HAP-1 (cell line): ENCODE measurements around the gene FZD7.
A peak's percentile ranks its signal among the peaks of the same experiment; 100 is the strongest.

Experiments
- DNase-seq, 2 experiments: peaks; one replicate each; pipeline ENCODE4 v3.0.0-alpha.2; 2016 to 2020; ENCODE audit warnings: low spot score in 2 of 2
- H3K27me3 ChIP-seq: fragments of 250-450 bp; sonication (Bioruptor Pico); 2 replicates; pipeline ENCODE4 v1.5.1; 2020; ENCODE audit warnings: low read depth, mild to moderate bottlenecking, moderate library complexity
- H3K36me3 ChIP-seq: fragments of 250-450 bp; sonication (Bioruptor Pico); replicated peaks from 2 replicates; pipeline ENCODE4 v1.5.1; 2020; ENCODE audit warnings: mild to moderate bottlenecking
- H3K4me1 ChIP-seq: fragments of 250-450 bp; sonication (Bioruptor Pico); 2 replicates; pipeline ENCODE4 v1.5.1; 2020; ENCODE audit warnings: mild to moderate bottlenecking
- H3K4me3 ChIP-seq: fragments of 250-450 bp; sonication (Bioruptor Pico); 2 replicates; pipeline ENCODE4 v1.5.1; 2020; ENCODE audit warnings: mild to moderate bottlenecking, moderate library complexity
- H3K9me3 ChIP-seq: fragments of 250-450 bp; sonication (Bioruptor Pico); 2 replicates; pipeline ENCODE4 v1.5.1; 2020; ENCODE audit warnings: mild to moderate bottlenecking, moderate library complexity
- in situ Hi-C: fragments of 300-500 bp; cut with MboI; formaldehyde crosslinking; loops from 3 replicates; pipeline ENCODE4 v1.14.3; 2020; ENCODE audit warnings: low sequenced_read_pairs, inconsistent platforms, mixed read lengths

The FZD7 gene

GRCh38 chr2:202019689-202020450 lies 13.8 kb upstream of the FZD7 start:
- Histone ChIP-seq H3K9me3 (no peaks in the 10 kb centered on the region), H3K4me3 (no peak overlapping the region), H3K27me3 (no peaks in the 10 kb centered on the region), H3K36me3 (no peaks in the 10 kb centered on the region), H3K4me1 (peaks cover 17% of the 10 kb centered on the region)
- peak in 1 of 2 experiments; percentile 0 for DNase-seq
- in situ Hi-C loops, result no loop called here

DNA sequence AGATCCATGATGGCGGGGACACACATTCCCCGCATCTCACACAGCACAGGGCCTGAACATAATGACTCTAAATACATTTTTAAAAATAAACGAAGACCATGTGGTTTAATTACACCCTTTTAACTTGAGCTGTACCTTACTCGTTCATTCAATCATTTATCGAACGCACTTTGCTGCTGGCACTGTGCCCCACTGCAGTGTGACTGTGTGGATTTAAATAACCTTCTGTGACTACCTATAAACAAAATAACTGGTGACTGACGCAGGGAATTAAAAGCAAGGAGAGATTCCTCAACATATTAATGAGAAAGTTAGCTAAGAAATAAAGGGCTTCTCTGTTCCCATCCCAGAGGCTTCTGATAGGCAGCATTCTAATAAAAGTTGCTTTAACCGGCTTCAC lies 10.9 kb upstream of the FZD7 start:
- Histone ChIP-seq H3K36me3 (no peaks in the 10 kb centered on the region), H3K4me3 (no peak overlapping the region), H3K9me3 (no peaks in the 10 kb centered on the region), H3K27me3 (no peaks in the 10 kb centered on the region), H3K4me1 (peaks cover 17% of the 10 kb centered on the region)
- peak; percentile 28 for DNase-seq
- in situ Hi-C loops, result no loop called here

- Histone ChIP-seq H3K4me3 (no peak overlapping the region), H3K9me3 (no peaks in the 10 kb centered on the region), H3K36me3 (no peaks in the 10 kb centered on the region), H3K27me3 (no peaks in the 10 kb centered on the region), H3K4me1 (peaks cover 17% of the 10 kb centered on the region)
- DNase-seq, result peak; percentile 70 to 98
- in situ Hi-C loops, result no loop called here
These were observed 10.3 kb upstream of the FZD7 start for GRCh38 chr2:202023198-202023903.

GRCh38 chr2:202023904-202024266 lies 9.8 kb upstream of the FZD7 start:
- no peaks in the 10 kb centered on the region for H3K36me3 ChIP-seq
- DNase-seq, result no peak
- no peaks in the 10 kb centered on the region for H3K27me3 ChIP-seq
- in situ Hi-C loops, result no loop called here
- no peaks in the 10 kb centered on the region for H3K9me3 ChIP-seq
- peaks cover 17% of the 10 kb centered on the region for H3K4me1 ChIP-seq
- H3K4me3 ChIP-seq, result no peak overlapping the region

GRCh38 chr2:202024871-202025270 lies 8.8 kb upstream of the FZD7 start:
- H3K9me3 ChIP-seq, result no peaks in the 10 kb centered on the region
- no peak overlapping the region for H3K4me3 ChIP-seq
- no peak for DNase-seq
- peaks cover 17% of the 10 kb centered on the region for H3K4me1 ChIP-seq
- no peaks in the 10 kb centered on the region for H3K36me3 ChIP-seq
- no peaks in the 10 kb centered on the region for H3K27me3 ChIP-seq
- in situ Hi-C loops, result no loop called here

DNA sequence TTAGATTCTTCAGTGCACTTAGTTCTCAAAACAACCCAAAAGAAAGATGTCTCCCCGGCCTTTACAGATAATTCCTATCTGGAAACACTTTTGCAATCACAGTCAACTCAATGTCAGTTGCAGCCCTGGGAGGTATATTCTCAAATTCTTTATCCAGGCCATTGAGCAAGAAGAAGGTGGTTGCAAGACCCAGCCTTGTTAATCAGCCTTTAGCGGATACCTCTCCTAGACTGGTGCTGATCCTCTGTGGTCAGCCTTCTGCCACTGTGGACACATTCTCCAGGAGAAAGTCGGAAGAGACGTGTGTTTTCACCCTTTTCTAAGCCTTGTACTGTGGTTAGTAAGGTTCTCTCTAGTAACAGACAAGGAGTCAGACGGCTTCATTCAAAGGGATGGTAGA lies 7.8 kb upstream of the FZD7 start:
- no peak overlapping the region for H3K4me3 ChIP-seq
- DNase-seq, result no peak
- no peaks in the 10 kb centered on the region for H3K9me3 ChIP-seq
- peaks cover 22% of the 10 kb centered on the region for H3K4me1 ChIP-seq
- no peaks in the 10 kb centered on the region for H3K36me3 ChIP-seq
- in situ Hi-C loops, result no loop called here
- H3K27me3 ChIP-seq, result no peaks in the 10 kb centered on the region

DNA sequence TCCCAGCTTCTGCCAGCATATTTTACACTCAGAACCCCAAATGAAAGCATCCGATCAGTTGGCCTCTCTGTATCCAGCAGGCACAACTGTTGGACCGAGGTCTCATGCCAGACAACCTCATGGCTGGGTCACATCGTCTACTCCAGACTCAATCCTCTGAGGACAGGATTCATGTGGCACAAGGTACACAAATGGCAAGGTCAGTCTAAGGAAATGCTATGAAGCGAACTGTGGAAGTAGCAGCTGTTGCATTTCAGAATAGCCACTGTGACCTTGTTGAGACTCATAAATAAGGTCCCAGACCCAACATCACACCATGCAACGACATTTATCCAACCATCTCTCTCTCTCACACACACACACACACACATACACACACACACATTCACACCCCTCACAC lies 7.1 kb upstream of the FZD7 start:
- no peak for DNase-seq
- H3K4me1 ChIP-seq, result peaks cover 29% of the 10 kb centered on the region
- H3K27me3 ChIP-seq, result no peaks in the 10 kb centered on the region
- H3K9me3 ChIP-seq, result no peaks in the 10 kb centered on the region
- H3K36me3 ChIP-seq, result no peaks in the 10 kb centered on the region
- no peak overlapping the region for H3K4me3 ChIP-seq
- in situ Hi-C loops, result no loop called here

DNA sequence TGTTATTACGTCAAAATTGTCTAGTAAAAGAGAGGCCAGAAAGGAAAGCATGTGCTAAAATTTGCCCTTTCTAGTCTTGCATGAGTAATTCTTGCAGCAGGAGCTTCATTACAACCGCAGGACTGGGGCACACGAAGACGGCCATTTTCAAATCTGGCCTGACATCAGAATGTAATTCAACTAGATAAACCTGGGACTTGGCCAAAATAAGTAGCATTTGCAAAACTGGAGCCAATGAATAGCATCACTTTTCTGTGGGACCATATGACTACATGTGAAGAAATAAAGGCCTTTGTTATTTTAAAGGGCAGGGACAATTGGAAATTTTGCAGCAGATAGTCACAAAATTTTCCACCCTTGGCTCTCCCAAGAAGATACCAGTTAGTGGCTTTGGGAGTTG lies 3.0 kb upstream of the FZD7 start:
- Histone ChIP-seq H3K36me3 (peaks cover 6% of the 10 kb centered on the region), H3K4me3 (no peak overlapping the region), H3K9me3 (no peaks in the 10 kb centered on the region), H3K27me3 (no peaks in the 10 kb centered on the region), H3K4me1 (peaks cover 28% of the 10 kb centered on the region)
- in situ Hi-C loops, result no loop called here
- DNase-seq, result peak in 1 of 2 experiments; percentile 48

GRCh38 chr2:202031246-202031951 lies 2.3 kb upstream of the FZD7 start:
- in situ Hi-C loops, result no loop called here
- no peaks in the 10 kb centered on the region for H3K27me3 ChIP-seq
- DNase-seq, result no peak
- H3K4me3 ChIP-seq, result no peak overlapping the region; the same call in 1 of the 2 replicates
- peaks cover 35% of the 10 kb centered on the region for H3K4me1 ChIP-seq
- H3K9me3 ChIP-seq, result no peaks in the 10 kb centered on the region
- H3K36me3 ChIP-seq, result peaks cover 6% of the 10 kb centered on the region

DNA sequence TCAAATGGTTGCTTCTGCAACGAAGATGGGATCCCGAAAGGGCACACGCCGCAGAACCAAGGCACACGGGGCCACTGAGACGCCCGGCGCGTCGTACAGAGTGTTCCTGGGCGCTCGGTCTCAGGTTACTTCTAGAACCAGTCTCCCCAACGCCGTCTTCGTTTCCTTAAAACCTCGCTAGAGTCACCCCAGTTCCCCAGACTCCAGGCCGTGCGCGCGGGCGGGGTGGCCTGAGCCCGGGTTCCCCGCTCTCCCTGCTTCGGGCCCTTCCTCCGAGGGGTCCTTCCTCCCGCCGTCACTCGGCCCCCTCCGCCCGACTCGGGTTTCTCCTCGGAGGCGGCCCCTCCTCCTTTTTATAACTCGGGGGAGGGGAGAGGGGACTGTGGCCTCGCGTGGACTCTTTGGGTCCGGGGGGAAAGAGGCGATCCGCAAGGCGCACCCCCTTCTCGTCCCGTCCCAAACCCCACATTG lies 774 bp upstream of the FZD7 start:
- in situ Hi-C loops, result no loop called here
- Histone ChIP-seq H3K9me3 (no peaks in the 10 kb centered on the region), H3K36me3 (peaks cover 6% of the 10 kb centered on the region), H3K4me1 (peaks cover 38% of the 10 kb centered on the region), H3K4me3 (peak overlapping the region; percentile 61), H3K27me3 (no peaks in the 10 kb centered on the region)
- peak; percentile 58 to 75 for DNase-seq

DNA sequence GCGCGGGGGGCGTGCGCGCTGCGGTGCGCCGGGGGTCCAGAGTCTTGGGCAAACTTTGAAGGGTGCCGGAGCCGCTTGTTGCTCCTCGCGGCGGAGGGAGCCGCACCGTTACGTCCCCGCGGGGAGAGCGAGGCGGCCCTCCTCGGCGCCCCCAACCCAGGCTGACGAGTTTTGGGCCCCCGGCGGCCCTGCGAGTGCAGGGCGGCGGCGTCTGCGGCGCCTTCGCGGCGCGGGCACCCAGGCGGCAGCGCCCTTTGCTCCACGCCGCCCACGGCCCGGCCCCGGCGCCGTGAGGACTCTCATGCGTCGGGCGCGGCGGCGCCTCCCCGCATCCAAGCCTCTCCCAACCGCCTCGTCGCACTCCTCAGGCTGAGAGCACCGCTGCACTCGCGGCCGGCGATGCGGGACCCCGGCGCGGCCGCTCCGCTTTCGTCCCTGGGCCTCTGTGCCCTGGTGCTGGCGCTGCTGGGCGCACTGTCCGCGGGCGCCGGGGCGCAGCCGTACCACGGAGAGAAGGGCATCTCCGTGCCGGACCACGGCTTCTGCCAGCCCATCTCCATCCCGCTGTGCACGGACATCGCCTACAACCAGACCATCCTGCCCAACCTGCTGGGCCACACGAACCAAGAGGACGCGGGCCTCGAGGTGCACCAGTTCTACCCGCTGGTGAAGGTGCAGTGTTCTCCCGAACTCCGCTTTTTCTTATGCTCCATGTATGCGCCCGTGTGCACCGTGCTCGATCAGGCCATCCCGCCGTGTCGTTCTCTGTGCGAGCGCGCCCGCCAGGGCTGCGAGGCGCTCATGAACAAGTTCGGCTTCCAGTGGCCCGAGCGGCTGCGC lies 814 bp downstream of the FZD7 start:
- in situ Hi-C loops, result no loop called here
- peak in 1 of 2 experiments; percentile 38 for DNase-seq

DNA sequence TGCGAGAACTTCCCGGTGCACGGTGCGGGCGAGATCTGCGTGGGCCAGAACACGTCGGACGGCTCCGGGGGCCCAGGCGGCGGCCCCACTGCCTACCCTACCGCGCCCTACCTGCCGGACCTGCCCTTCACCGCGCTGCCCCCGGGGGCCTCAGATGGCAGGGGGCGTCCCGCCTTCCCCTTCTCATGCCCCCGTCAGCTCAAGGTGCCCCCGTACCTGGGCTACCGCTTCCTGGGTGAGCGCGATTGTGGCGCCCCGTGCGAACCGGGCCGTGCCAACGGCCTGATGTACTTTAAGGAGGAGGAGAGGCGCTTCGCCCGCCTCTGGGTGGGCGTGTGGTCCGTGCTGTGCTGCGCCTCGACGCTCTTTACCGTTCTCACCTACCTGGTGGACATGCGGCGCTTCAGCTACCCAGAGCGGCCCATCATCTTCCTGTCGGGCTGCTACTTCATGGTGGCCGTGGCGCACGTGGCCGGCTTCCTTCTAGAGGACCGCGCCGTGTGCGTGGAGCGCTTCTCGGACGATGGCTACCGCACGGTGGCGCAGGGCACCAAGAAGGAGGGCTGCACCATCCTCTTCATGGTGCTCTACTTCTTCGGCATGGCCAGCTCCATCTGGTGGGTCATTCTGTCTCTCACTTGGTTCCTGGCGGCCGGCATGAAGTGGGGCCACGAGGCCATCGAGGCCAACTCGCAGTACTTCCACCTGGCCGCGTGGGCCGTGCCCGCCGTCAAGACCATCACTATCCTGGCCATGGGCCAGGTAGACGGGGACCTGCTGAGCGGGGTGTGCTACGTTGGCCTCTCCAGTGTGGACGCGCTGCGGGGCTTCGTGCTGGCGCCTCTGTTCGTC lies 1.7 kb downstream of the FZD7 start:
- in situ Hi-C loops, result no loop called here
- Histone ChIP-seq H3K36me3 (peaks cover 6% of the 10 kb centered on the region), H3K4me3 (peak overlapping the region; percentile 51), H3K4me1 (peaks cover 61% of the 10 kb centered on the region), H3K27me3 (no peaks in the 10 kb centered on the region), H3K9me3 (no peaks in the 10 kb centered on the region)
- no peak for DNase-seq

More for the DNA sequence above, 814 bp downstream of the FZD7 start:
- peaks cover 54% of the 10 kb centered on the region for H3K4me1 ChIP-seq
- no peaks in the 10 kb centered on the region for H3K27me3 ChIP-seq
- H3K36me3 ChIP-seq, result peaks cover 6% of the 10 kb centered on the region
- peak overlapping the region; percentile 51 for H3K4me3 ChIP-seq
- H3K9me3 ChIP-seq, result no peaks in the 10 kb centered on the region
